Measurements from ENCODE around the gene ARHGAP24. TPM values are rescaled to one million over a fixed set of nuclear protein-coding genes. Genes with fewer than 3 reads are reported as not detected.

Gene ARHGAP24
- total RNA-seq, 4 donors from 2014 or later, result 3.6 to 35.3 (median 7.2) TPM

DNA sequence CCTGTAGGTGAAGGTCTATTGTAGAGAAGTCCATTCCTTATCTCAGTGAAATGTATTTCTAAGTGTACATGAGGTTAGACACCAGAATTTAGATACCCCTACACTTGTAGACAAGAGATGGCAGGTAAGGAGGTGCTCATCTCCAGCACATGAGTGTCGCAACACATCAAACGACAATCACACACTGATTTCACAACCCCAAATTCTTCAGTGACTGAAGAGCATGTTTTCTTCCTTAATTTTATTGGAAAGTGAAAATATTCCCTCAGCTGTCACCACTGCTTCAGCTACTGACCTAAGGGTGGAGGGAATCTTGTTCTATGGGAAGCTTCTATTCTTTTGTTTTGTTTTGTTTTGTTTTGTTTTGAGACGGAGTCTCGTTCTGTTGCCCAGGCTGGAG lies 280.3 kb downstream of the ARHGAP24 start:
- DNase-seq, result no peak
- Histone ChIP-seq H3K4me1 (peaks cover 0 to 9% (median 0%) of the 10 kb centered on the region in 3 donors), H3K36me3 (no peaks in the 10 kb centered on the region), H3K4me3 (no peak overlapping the region), H3K9me3 (no peaks in the 10 kb centered on the region), H3K27ac (no peak overlapping the region), H3K27me3 (no peaks in the 10 kb centered on the region)
- intact Hi-C loops (cut with DNase I), result no loop called here
- 65 to 73% methylated on average over 3 to 4 of the region's 4 CpGs for WGBS, 2 donors
- TF ChIP-seq, protein P1, sequence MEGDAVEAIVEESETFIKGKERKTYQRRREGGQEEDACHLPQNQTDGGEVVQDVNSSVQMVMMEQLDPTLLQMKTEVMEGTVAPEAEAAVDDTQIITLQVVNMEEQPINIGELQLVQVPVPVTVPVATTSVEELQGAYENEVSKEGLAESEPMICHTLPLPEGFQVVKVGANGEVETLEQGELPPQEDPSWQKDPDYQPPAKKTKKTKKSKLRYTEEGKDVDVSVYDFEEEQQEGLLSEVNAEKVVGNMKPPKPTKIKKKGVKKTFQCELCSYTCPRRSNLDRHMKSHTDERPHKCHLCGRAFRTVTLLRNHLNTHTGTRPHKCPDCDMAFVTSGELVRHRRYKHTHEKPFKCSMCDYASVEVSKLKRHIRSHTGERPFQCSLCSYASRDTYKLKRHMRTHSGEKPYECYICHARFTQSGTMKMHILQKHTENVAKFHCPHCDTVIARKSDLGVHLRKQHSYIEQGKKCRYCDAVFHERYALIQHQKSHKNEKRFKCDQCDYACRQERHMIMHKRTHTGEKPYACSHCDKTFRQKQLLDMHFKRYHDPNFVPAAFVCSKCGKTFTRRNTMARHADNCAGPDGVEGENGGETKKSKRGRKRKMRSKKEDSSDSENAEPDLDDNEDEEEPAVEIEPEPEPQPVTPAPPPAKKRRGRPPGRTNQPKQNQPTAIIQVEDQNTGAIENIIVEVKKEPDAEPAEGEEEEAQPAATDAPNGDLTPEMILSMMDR (IDR thresholded peaks at IDR 0.05), result no peak
- TF ChIP-seq POLR2A (IDR thresholded peaks at IDR 0.05), result no peak

- H3K4me1 ChIP-seq, result peaks cover 0 to 10% (median 0%) of the 10 kb centered on the region in 3 donors
- 82 to 84% methylated on average over 3 of the region's 3 CpGs for WGBS, 2 donors
- H3K27me3 ChIP-seq, result no peaks in the 10 kb centered on the region
- no peaks in the 10 kb centered on the region for H3K9me3 ChIP-seq
- intact Hi-C loops (cut with DNase I), result no loop called here
- no peaks in the 10 kb centered on the region for H3K36me3 ChIP-seq
- H3K4me3 ChIP-seq, result no peak overlapping the region
- TF ChIP-seq, protein P1 (IDR thresholded peaks at IDR 0.05), result peak in 3 of 6 experiments; percentile 14 to 35 (median 16)
- TF ChIP-seq POLR2A (IDR thresholded peaks at IDR 0.05), result no peak
- DNase-seq, result no peak
- H3K27ac ChIP-seq, result no peak overlapping the region
These were observed 282.0 kb downstream of the ARHGAP24 start for GRCh38 chr4:85756938-85757337.

- H3K4me3 ChIP-seq, result no peak overlapping the region
- H3K4me1 ChIP-seq, result peaks cover 0 to 17% (median 0%) of the 10 kb centered on the region in 3 donors
- DNase-seq, result no peak
- no peaks in the 10 kb centered on the region for H3K27me3 ChIP-seq
- H3K27ac ChIP-seq, result no peak overlapping the region
- no peaks in the 10 kb centered on the region for H3K36me3 ChIP-seq
- H3K9me3 ChIP-seq, result no peaks in the 10 kb centered on the region
- WGBS, 2 donors, result 93 to 94% methylated on average over 3 of the region's 3 CpGs
- TF ChIP-seq, protein P1 (IDR thresholded peaks at IDR 0.05), result no peak
- TF ChIP-seq POLR2A (IDR thresholded peaks at IDR 0.05), result no peak
- intact Hi-C loops (cut with DNase I), result no loop called here
These were observed 284.4 kb downstream of the ARHGAP24 start for GRCh38 chr4:85759388-85759787.

DNA sequence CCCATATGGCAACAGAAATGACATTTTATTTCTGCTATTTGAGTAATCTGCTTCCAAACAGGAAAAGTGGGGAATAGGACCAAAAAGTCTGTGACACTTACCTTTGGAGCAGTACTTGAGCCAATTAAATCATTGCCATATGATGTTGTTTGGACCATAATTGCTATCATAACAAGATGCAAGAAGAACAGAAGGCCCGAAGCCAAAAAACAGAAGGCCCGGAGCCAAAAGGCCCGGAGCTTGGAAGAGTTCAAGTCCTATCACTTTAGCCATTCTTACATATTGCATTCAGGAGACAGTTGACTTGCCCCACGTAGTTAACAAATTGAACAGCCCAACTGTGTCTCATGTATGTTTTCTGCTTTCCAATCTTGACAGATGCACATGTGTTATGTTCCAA lies 285.6 kb downstream of the ARHGAP24 start:
- TF ChIP-seq, protein P1 (IDR thresholded peaks at IDR 0.05), result no peak
- TF ChIP-seq POLR2A (IDR thresholded peaks at IDR 0.05), result no peak
- H3K4me3 ChIP-seq, result no peak overlapping the region
- no peak overlapping the region for H3K27ac ChIP-seq
- no peaks in the 10 kb centered on the region for H3K27me3 ChIP-seq
- no peaks in the 10 kb centered on the region for H3K9me3 ChIP-seq
- H3K4me1 ChIP-seq, result peaks cover 0 to 17% (median 0%) of the 10 kb centered on the region in 3 donors
- WGBS, 2 donors, result 43 to 56% methylated on average over 4 of the region's 4 CpGs
- intact Hi-C loops (cut with DNase I), result no loop called here
- H3K36me3 ChIP-seq, result no peaks in the 10 kb centered on the region
- DNase-seq, result no peak

DNA sequence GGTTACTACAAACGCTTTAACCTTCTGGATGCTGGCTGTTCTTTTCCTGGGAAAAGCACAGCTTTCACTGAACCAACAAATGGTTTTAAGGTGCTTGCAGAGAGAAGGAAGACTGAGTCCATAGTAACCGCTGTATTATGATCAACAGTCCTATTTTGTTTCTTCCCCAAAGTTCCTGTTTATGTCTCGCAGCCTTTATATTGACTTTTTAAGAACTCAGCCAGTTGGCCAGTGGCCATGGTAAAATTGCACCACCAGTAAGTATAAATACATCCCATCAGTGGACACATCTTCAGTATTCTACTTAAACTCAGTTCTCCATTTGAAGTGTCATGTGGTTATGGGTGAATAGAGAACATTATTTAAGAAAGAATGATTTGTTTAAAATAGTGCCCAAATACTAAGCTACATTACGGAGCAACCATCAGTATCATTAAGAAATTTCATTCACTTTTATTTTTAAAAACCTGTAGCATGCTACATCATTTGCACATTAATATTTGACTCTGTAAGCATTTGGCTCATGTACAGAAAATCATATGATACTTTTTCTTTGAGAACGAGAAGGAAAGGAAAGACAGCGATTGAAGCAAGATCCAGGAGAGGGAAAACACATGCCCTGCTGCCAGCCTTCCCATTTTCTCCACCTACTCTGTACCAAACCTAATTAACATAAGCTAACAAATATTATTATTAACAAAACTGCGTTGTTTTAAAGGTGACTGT lies 287.0 kb downstream of the ARHGAP24 start:
- Histone ChIP-seq H3K27ac (peak overlapping the region in 3 of 4 donors; percentile 36 to 58 (median 50)), H3K36me3 (no peaks in the 10 kb centered on the region), H3K4me1 (peaks cover 0 to 17% (median 0%) of the 10 kb centered on the region in 3 donors), H3K27me3 (no peaks in the 10 kb centered on the region), H3K4me3 (peak overlapping the region in 1 of 4 donors; percentile 8), H3K9me3 (no peaks in the 10 kb centered on the region)
- DNase-seq, result no peak
- WGBS, 2 donors, result 36 to 41% methylated on average over 7 of the region's 7 CpGs
- intact Hi-C loops (cut with DNase I), result no loop called here
- TF ChIP-seq, protein P1 (IDR thresholded peaks at IDR 0.05), result no peak
- TF ChIP-seq POLR2A (IDR thresholded peaks at IDR 0.05), result no peak

Measured in esophagus squamous epithelium (tissue), 5 donors.